ENCODE results near the gene MYH14. TPM values are rescaled to one million over a fixed set of nuclear protein-coding genes. Genes with fewer than 3 reads are reported as not detected.

MYH14 gene
- polyA plus RNA-seq, 3 donors, result not detected

- H3K9ac ChIP-seq (ENCODE audit: insufficient read depth, low read length, poor library complexity, severe bottlenecking), result no peak overlapping the region
- peaks cover 0 to 6% of the 10 kb centered on the region in 2 donors for H3K36me3 ChIP-seq (replicated peaks in 1 of 2; ENCODE audit: control insufficient read depth in 1 of 2, insufficient read depth in 2 of 2, low read length in 2 of 2)
- TF ChIP-seq CTCF (IDR thresholded peaks at IDR 0.05), result no peak
- intact Hi-C loops (cut with micrococcal nuclease), result loop anchor here in 1 of 2 donors (10.0 kb wide), 1 partner anchor 485 kb away; no protein-coding TSS in a partner anchor
- H3K79me2 ChIP-seq (ENCODE audit: insufficient read depth, low read length), result no peaks in the 10 kb centered on the region
- 96% methylated on average over 10 of the region's 12 CpGs for WGBS (ENCODE audit: insufficient coverage)
- H3K27me3 ChIP-seq (ENCODE audit: control insufficient read depth in 2 of 2, insufficient read depth in 2 of 2, low read length in 2 of 2), result peaks cover 8 to 24% of the 10 kb centered on the region in 2 donors
- no peak overlapping the region for H3K4me3 ChIP-seq (replicated peaks in 1 of 3; ENCODE audit: low read depth in 2 of 3, low read length in 3 of 3)
- no peak overlapping the region for H3K4me2 ChIP-seq (replicated peaks; ENCODE audit: extremely low read depth, low read length, poor library complexity, severe bottlenecking)
- Mint-ChIP-seq H3K4me3 (no peak overlapping the region), H3K4me1 (peaks cover 3% of the 10 kb centered on the region), H3K27me3 (ENCODE audit: low read depth in 3 of 3) (peaks cover 24 to 44% (median 44%) of the 10 kb centered on the region in 3 donors), H3K27ac (no peak overlapping the region), H3K36me3 (peaks cover 8 to 11% of the 10 kb centered on the region in 2 donors), H3K9me3 (peaks cover 0 to 11% (median 3%) of the 10 kb centered on the region in 7 donors)
- no peak overlapping the region for H3K27ac ChIP-seq (ENCODE audit: low read depth in 1 of 2, low read length in 2 of 2)
- H4K20me1 ChIP-seq (ENCODE audit: insufficient read depth, low read length), result peaks cover 34% of the 10 kb centered on the region
- DNase-seq, result no peak
- H2AFZ ChIP-seq (ENCODE audit: insufficient read depth, low read depth, low read length, poor library complexity, severe bottlenecking), result no peak overlapping the region
- peaks cover 0 to under 1% of the 10 kb centered on the region in 2 donors for H3K9me3 ChIP-seq (replicated peaks in 1 of 2; ENCODE audit: control insufficient read depth in 1 of 2, insufficient read depth in 1 of 2, low read length in 2 of 2)
- peaks cover 0 to 4% of the 10 kb centered on the region in 2 donors for H3K4me1 ChIP-seq (ENCODE audit: control insufficient read depth in 1 of 2, insufficient read depth in 2 of 2, low read length in 2 of 2)
Observed at GRCh38 chr19:50320051-50320450, 116.6 kb downstream of the MYH14 start.

GRCh38 chr19:50320596-50320995 is 117.2 kb downstream of the MYH14 start:
- peaks cover 7 to 22% of the 10 kb centered on the region in 2 donors for H3K27me3 ChIP-seq (ENCODE audit: control insufficient read depth in 2 of 2, insufficient read depth in 2 of 2, low read length in 2 of 2)
- no peak overlapping the region for H2AFZ ChIP-seq (ENCODE audit: insufficient read depth, low read depth, low read length, poor library complexity, severe bottlenecking)
- DNase-seq, result no peak
- TF ChIP-seq CTCF (IDR thresholded peaks at IDR 0.05), result no peak
- H4K20me1 ChIP-seq (ENCODE audit: insufficient read depth, low read length), result peaks cover 38% of the 10 kb centered on the region
- H3K9ac ChIP-seq (ENCODE audit: insufficient read depth, low read length, poor library complexity, severe bottlenecking), result no peak overlapping the region
- peaks cover under 1 to 9% of the 10 kb centered on the region in 2 donors for H3K4me1 ChIP-seq (ENCODE audit: control insufficient read depth in 1 of 2, insufficient read depth in 2 of 2, low read length in 2 of 2)
- Mint-ChIP-seq H3K4me3 (no peak overlapping the region), H3K27ac (no peak overlapping the region), H3K36me3 (peaks cover 8 to 11% of the 10 kb centered on the region in 2 donors), H3K9me3 (peaks cover 0 to 11% (median 3%) of the 10 kb centered on the region in 7 donors), H3K4me1 (peaks cover 3% of the 10 kb centered on the region), H3K27me3 (ENCODE audit: low read depth in 3 of 3) (peaks cover 21 to 41% (median 39%) of the 10 kb centered on the region in 3 donors)
- peaks cover 0 to 6% of the 10 kb centered on the region in 2 donors for H3K36me3 ChIP-seq (replicated peaks in 1 of 2; ENCODE audit: control insufficient read depth in 1 of 2, insufficient read depth in 2 of 2, low read length in 2 of 2)
- H3K4me3 ChIP-seq (replicated peaks in 1 of 3; ENCODE audit: low read depth in 2 of 3, low read length in 3 of 3), result no peak overlapping the region
- intact Hi-C loops (cut with micrococcal nuclease), result loop anchor here in 1 of 2 donors (10.0 kb wide), 1 partner anchor 484 kb away; no protein-coding TSS in a partner anchor
- no peaks in the 10 kb centered on the region for H3K9me3 ChIP-seq (replicated peaks in 1 of 2; ENCODE audit: control insufficient read depth in 1 of 2, insufficient read depth in 1 of 2, low read length in 2 of 2)
- H3K27ac ChIP-seq (ENCODE audit: low read depth in 1 of 2, low read length in 2 of 2), result no peak overlapping the region
- H3K79me2 ChIP-seq (ENCODE audit: insufficient read depth, low read length), result no peaks in the 10 kb centered on the region
- 90% methylated on average over 13 of the region's 20 CpGs for WGBS (ENCODE audit: insufficient coverage)
- no peak overlapping the region for H3K4me2 ChIP-seq (replicated peaks; ENCODE audit: extremely low read depth, low read length, poor library complexity, severe bottlenecking)

Data from CD14-positive monocyte (primary cell).